COLO668 (cell line): Measurements from ENCODE around the gene SNRPA1.

Experiments used
- DNase-seq: peaks from one replicate; lab custom pipeline; 2025; ENCODE audit not compliant: unreplicated experiment; lab: John Stamatoyannopoulos, UW

The SNRPA1 gene

DNA sequence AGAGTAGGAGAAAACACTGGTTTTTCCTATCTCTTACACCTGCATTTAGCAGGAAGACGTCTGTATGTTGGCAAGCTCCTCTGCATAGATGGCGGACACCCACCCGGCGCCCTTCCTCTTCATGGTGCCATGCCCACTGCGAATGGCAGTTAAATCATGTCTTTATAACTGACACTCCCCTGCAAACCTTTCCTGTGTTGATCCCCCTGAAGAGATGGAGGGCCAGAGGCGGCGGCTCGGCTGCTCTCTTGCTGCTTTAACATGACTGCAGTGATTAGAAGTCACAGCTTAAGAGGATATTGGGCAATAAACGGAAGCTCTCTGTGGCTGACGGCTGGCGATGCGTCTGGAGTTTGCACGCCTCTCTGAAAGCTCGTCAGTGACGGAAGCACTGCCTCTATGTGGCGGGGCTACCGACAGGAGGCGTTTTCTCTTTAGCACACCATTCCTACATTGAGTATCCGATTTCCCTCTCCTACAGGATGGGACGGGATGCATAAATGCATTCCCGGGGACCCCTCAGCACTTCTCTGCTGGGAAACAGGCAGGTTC, 25.5 kb upstream of the SNRPA1 start:
- DNase-seq = no peak

GRCh38 chr15:101318839-101319238, 23.8 kb upstream of the SNRPA1 start:
- DNase-seq = no peak

DNA sequence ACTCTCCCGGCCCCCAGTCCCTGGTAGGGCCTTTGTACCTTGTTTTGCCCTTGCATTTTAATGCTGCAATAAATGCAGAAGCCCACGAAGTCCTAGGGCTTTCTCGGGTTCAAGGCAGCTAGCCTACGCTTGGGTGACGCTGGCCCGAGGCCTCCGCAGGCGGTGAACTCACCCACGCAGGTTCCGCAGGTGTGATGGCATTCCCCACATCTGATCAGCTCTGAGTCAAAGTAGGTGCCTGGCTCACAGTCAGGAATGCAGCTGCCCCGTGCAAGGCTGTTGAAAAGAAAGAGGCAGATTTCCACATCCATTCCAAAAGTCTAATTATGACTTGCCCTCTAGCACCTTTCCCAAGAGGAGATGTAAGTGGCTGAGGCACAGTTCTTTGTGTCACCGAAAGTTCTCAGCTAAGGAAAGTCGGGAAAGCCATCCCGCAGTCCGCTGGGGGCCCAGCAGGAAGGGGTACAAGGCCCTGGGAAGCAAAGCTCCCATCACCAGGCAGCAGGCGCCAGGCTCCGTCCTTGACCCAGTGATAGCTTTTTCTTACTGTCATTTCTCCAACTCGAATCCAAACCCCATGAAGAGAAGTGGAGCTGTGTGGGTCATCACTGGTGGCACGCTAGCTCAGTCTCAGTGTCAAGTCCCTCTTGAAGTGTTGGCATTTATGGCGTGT, 23.2 kb upstream of the SNRPA1 start:
- no peak for DNase-seq

DNA sequence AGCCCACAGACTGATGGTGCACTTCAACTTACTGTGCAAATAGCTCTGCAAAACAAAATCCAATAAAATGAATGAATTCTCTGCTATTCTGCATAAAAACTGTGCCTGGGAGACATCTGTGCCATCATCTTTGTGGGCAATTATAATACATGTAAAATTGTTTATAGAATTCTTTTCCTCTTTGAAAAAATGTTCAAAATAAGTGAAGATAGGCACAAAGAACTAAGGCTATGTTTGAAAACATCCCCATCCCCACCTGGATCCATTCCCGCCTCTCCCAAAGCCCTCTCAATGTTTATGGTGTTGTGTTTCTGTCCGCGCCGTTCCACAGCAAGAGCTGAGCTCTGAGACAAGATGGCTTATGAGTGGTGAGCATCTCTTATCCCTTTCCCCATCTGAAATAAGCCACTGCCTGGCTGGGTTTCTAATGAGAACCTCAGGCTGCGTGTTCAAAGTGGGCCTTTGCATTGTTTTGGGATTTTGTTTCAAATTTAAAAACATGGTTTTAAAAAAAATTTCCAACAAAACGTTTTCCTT, 22.4 kb upstream of the SNRPA1 start:
- DNase-seq = no peak

DNA sequence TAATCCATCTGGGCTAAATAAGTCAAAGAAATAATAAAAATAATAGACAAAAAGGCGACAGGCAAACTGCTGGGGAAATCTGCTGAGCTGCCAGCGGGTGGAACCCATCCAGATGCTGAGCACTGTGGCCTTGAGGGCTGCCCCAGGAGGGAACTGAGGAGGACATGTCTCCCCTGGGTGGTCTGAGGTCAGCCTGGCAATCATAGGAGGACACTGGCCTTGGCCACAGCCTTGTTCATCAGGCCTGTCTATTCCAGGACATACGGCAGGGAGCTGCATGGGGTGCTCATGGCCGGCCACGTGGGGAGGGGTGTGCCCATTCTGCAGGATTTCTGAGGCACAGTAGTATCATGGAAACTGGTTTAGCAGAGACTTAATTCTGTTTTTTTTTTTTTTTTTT, 21.5 kb upstream of the SNRPA1 start:
- DNase-seq = no peak

- no peak for DNase-seq
Observed at GRCh38 chr15:101315736-101316135, 20.7 kb upstream of the SNRPA1 start.

- no peak for DNase-seq
Observed at GRCh38 chr15:101314336-101315125, 19.5 kb upstream of the SNRPA1 start.

DNA sequence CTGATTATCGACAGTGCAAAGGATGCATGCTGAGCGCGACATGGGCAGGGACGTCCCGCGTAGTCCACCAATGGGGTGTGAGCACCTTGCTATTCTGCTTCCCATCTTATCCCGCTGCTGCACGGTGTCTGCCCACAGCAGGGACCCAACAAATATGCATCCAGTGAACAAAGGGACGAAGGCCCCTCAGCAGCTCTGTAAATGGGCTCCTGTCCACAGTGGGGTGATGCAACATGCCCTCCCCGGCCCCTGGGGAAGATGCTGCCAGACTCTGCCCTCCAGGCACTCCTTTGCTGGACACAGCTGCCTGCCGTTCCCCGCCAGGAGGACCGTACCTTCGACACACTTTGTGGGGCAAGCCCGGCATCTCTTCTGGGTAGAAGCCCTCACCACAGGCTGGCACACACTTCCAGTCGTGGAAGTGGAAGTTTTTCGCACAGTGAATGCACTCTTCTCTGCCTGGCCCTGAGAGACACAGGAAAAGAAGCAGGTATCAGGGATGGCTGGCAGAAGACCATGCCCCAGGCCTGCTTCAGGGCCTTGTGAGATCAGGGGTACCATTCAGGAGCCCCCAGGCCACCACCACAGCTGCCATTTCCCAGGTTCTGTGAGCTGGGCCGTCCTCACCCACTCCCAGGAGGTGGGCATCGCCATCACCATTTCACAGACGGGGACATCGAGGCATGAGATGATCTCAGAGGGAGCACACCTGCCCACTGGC, 18.2 kb upstream of the SNRPA1 start:
- no peak for DNase-seq

GRCh38 chr15:101310508-101310907, 15.5 kb upstream of the SNRPA1 start:
- no peak for DNase-seq

DNA sequence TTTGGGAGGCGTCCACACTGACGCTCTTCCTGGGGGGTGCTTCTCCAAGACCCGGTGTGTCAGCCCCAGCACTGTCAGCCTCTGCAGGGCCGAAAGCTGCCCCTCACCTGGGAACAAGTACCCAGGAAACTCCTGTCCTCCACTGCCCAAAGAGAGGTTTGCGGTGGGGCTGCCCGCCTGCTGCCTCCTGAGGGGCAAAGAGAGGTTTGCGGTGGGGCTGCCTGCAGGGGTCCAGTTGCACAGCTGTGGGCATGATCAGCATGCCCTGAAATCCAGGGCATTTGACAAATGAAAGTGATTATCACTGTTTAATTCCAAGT, 15.1 kb upstream of the SNRPA1 start:
- no peak for DNase-seq

- no peak for DNase-seq
Observed at GRCh38 chr15:101309436-101310160, 14.6 kb upstream of the SNRPA1 start.

DNA sequence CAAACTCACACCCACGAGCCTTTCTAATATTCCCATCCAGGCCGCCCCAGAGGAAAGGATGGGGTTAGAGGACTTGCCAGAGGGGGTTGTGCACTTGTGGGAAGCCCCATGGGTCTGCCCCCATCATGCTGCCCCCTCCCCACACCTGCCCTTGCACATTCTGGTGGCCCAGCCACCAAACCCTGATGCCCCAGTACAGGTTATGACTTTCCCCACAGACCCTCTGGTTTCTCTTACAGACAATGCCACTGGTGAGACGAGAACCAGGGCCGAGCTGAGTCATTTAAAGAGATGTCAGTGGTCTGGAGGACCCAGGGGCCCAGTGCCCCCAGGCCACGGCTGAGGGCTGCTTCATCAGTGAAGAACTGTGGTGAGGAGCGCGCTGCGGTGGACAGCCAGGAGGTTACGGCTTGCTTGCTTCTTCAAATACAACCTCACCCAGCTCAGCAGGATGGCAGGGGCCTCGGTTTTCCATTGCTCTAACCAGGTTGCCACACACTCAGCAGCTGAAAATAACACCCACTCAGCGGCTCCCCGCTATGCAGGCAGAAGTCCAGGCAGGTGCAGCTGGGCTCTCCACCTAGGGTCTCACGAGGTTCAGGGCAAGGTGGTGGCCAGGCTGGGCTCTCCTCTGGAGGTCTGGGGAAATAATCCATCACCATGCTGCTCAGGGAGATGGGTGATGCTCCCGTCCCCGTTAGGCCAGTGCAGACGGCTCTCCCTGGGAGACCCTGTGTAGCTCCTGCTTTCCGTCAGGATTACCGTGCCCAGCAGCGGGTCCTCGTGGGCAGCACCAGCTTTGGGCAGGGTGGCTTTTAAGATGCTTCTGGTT, 13.8 kb upstream of the SNRPA1 start:
- no peak for DNase-seq

- DNase-seq = no peak
Observed at GRCh38 chr15:101307897-101308603, 13.0 kb upstream of the SNRPA1 start.

- no peak for DNase-seq
Observed at GRCh38 chr15:101307048-101307896, 12.2 kb upstream of the SNRPA1 start.

DNA sequence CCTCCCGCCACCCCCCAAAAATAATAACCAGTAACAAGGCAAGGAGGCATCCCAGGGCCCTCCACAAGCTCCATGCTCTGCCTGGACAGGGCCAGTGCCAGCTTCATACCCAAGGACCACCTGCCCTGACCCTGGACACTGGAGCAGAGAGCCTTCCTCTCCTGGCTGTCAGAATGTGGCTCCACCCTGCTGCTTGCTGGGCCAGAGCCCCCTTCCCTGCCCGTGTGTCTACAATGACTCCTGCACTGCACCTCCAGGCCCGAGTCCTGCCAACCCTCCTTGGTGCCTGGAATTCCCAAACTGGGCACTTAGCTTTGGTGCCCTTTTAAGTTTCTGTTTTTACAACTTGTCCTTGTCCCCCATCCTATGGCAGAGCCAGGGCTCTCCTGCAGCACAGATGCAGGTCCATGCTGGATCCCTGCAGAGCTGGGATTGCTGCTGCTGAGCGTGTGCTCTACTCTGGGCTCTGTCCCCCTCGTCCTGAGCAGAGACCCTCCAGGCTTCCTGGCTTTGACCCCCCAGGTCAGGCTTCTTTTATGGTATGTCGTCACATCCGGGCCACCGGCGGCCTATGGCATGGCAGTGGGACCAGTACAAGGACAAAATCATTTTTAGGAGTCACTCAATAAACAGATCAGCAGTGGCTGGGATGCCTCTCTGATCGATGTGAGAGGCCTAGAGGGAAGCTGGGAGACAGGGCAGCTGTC, 11.4 kb upstream of the SNRPA1 start:
- DNase-seq = no peak

GRCh38 chr15:101305820-101306255, 10.8 kb upstream of the SNRPA1 start:
- no peak for DNase-seq

DNA sequence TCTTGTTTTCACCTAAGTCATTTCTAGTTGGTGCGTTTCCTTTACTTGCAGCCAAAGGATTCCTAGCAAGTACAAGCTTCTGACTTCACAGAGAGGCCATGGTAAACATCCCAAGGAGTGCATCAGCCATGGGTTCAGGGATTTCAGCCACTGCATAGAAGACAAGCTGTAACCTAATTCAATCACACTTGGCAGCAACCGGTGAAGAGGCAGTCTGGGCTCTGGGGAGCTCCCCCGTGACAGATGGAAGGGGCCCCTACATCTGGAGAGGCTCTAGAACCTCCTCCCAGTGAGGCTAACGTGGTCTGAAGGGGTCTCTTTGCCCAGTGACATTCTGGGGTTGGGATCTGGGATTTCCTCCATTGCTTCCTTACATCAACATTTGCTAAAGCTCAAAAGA, 8.4 kb upstream of the SNRPA1 start:
- no peak for DNase-seq
